Urothelium cell line (cell line): Measurements from ENCODE around the gene EIF3I.
A peak's percentile ranks its signal among the peaks of the same experiment; 100 is the strongest.

Experiments
- DNase-seq: peaks from one replicate; pipeline ENCODE4 v3.0.0; 2011; ENCODE audit warnings: low spot score, mixed read lengths
- FAIRE-seq: peaks from 2 replicates; lab custom pipeline; 2011; peaks lifted over from hg19 to GRCh38; lab: Jason Lieb, UNC

The EIF3I gene

DNA sequence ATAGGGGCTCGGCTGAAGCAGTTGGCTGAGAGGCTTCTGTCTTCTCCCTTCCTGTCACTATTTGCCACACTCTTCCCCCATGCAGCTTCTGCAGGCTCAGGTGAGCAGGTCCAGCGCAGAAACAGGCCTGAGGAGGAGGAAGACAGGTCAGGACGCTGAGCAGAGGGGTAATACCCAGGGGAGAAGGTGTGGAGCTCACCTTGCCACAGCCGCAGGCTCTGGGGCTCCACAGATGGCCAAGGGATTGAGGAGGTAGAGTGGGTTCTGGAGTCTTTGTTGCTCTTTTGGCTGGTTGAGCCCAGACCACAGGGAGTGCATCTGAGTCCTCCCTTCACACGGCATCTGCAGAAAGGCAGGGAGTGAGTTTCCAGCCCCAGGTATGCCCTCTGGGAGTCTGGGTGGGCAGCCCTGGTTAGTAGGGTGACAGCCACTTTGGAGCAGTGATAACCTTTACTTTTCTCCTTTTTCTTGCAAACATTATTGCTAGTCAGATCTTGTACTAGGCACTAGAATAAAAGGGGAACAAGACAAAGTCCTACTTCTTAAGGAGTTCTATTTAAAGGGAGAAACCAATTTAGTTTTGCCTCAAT, 9.7 kb downstream of the EIF3I start:
- FAIRE-seq (no peak), DNase-seq (no peak)

- DNase-seq: no peak
- no peak for FAIRE-seq
Observed at GRCh38 chr1:32232558-32233304, 10.5 kb downstream of the EIF3I start.

- DNase-seq (no peak), FAIRE-seq (no peak)
Observed at GRCh38 chr1:32234792-32235191, 12.6 kb downstream of the EIF3I start.

- no peak for DNase-seq
- FAIRE-seq: no peak
Observed at GRCh38 chr1:32239337-32239736, 17.1 kb downstream of the EIF3I start.

DNA sequence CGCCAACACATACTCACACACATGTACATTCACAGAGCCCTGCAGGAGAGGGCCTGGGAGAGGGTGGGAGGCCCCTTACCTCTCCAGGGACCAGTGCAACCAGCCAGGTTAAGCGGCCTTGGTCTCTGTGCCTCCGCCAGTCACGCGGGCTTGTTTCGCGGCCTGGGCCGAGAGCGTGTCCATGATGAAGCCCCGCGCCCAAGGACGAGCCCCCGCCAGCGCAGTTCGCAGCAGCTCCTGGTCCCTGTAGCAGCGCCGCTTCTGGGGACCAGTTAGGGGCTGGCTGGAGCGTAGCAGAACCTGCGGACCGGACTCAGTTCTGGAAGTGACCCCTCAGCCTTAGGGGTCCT, 17.6 kb downstream of the EIF3I start:
- DNase-seq (no peak), FAIRE-seq (no peak)

GRCh38 chr1:32240140-32240951, 18.1 kb downstream of the EIF3I start:
- DNase-seq (peak; percentile 74), FAIRE-seq (no peak)

DNA sequence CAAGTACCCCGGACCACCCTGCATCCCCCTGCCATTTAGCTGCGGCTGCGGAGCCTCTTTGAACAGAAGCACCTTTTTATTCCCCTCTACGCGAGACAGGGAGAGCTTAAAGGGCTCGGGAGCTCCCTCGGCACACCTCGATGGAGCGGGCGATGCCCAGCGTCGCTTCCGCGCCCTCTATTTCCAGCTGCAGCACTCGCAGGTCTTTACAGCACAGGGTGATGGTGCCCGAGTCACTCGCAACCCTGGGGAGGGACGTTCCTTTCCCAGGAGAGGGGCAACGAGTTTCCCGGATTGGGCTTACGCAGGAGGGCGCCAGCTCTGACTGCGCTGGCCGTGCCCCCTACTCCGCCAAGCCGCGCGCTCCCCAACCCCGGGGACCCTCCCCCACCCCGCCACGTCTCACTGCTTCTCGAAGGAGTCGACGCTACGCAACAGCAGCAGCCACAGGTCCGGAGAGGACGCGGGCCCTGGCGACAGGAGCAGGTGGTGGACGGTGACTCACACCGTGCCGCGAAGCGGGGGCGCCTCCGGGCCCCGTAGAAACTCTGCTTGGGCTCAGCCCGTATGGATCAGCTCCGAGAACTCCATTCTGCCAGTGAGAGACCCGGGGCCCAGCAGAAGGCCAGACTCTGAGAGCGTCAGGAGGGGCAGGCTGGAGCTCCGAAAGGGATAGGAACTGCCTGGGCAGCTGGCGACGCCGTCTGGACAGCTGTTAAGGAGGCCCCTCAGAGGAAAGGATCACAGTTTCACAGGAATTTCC, 19.0 kb downstream of the EIF3I start:
- FAIRE-seq (no peak), DNase-seq (peak; percentile 66)

GRCh38 chr1:32242341-32242851, 20.2 kb downstream of the EIF3I start:
- no peak for DNase-seq
- no peak for FAIRE-seq

GRCh38 chr1:32246888-32247273, 24.7 kb downstream of the EIF3I start, which contains the start of gene FAM167B:
FAM167B (plus strand) TSS chr1:32247222; CDS start chr1:32247422, 200 bp downstream.
- no peak for FAIRE-seq

DNA sequence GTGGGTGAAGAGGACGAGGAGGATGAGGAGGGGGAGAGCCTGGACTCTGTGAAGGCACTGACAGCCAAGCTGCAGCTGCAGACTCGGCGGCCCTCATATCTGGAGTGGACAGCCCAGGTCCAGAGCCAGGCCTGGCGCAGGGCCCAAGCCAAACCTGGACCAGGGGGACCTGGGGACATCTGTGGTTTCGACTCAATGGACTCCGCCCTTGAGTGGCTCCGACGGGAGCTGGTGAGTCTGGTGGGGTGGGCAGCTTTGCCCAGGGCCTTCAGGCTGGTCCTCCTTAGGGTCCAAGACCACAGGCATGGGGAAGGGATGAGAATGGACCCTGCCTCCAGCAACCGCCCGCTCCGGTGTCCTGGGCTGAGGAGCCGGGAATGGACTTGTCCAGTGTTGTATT, 25.2 kb downstream of the EIF3I start:
- no peak for FAIRE-seq
- no peak for DNase-seq

More at GRCh38 chr1:32246888-32247273, 24.7 kb downstream of the EIF3I start, which contains the start of gene FAM167B:
- no peak for DNase-seq

GRCh38 chr1:32247983-32248889, 26.0 kb downstream of the EIF3I start:
- no peak for FAIRE-seq

GRCh38 chr1:32249831-32250525, 27.8 kb downstream of the EIF3I start:
- FAIRE-seq (no peak), DNase-seq (no peak)

More at GRCh38 chr1:32247983-32248889, 26.0 kb downstream of the EIF3I start:
- peak; percentile 82 for DNase-seq

- DNase-seq (no peak), FAIRE-seq (no peak)
Observed at GRCh38 chr1:32250893-32251716, 28.9 kb downstream of the EIF3I start, which contains the start of gene LCK. LCK (plus strand) TSS chr1:32251265; CDS start chr1:32274330, 23,065 bp downstream.

GRCh38 chr1:32255072-32256071, 33.2 kb downstream of the EIF3I start:
- FAIRE-seq: no peak
- DNase-seq: no peak

- no peak for FAIRE-seq
Observed at GRCh38 chr1:32256473-32257226, 34.4 kb downstream of the EIF3I start.

DNA sequence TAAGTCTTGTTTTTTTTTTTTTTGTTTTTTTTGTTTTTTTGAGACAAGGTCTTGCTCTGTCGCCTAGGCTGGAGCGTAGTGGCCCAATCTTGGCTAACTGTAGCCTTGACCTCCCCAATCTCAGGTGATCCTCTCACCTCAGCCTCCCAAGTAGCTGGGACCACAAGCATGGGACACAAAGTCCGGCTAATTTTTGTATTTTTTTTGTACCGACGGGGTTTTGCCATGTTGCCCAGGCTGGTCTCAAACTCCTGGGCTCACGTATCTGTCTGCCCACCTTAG, 35.0 kb downstream of the EIF3I start:
- DNase-seq: no peak
- no peak for FAIRE-seq

More at GRCh38 chr1:32256473-32257226, 34.4 kb downstream of the EIF3I start:
- DNase-seq: no peak
